ENCODE measurements around the gene CMYA5.

CMYA5 gene

GRCh38 chr5:79840084-79840990 is 150.7 kb downstream of the CMYA5 start:
- TF ChIP-seq GATA2 (IDR thresholded peaks at IDR 0.05; ENCODE audit: low read depth, low read length): no peak
- no peak for TF ChIP-seq GATA3 (IDR thresholded peaks at IDR 0.05; ENCODE audit: low read depth, low read length)

- TF ChIP-seq GATA3 (IDR thresholded peaks at IDR 0.05; ENCODE audit: low read depth, low read length) (no peak), GATA2 (IDR thresholded peaks at IDR 0.05; ENCODE audit: low read depth, low read length) (no peak)
Observed at GRCh38 chr5:79841172-79841571, 151.5 kb downstream of the CMYA5 start.

- TF ChIP-seq GATA2 (IDR thresholded peaks at IDR 0.05; ENCODE audit: low read depth, low read length): no peak
- TF ChIP-seq GATA3 (IDR thresholded peaks at IDR 0.05; ENCODE audit: low read depth, low read length): no peak
Observed at GRCh38 chr5:79842006-79842881, 152.6 kb downstream of the CMYA5 start.

DNA sequence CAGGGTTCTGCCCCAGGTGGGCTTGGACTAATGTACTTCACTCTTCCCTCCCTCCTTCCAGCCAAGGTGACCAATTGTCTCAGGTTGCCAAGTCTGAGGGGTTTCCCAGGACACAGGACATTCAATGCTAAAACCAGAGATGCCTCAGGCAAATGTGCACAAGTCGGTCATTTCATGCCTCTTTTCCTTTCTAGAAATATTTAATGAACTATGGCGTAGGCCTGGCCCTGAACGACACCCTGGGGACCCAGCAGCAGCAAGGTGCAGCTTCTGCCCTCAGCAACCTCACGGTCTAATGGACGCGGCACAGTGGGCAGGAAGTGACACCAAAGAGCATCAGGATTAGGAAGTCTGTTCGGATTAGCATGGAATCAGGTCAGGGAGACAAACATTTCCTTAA is 153.4 kb downstream of the CMYA5 start:
- no peak for TF ChIP-seq GATA3 (IDR thresholded peaks at IDR 0.05; ENCODE audit: low read depth, low read length)
- no peak for TF ChIP-seq GATA2 (IDR thresholded peaks at IDR 0.05; ENCODE audit: low read depth, low read length)

- no peak for TF ChIP-seq GATA3 (IDR thresholded peaks at IDR 0.05; ENCODE audit: low read depth, low read length)
- no peak for TF ChIP-seq GATA2 (IDR thresholded peaks at IDR 0.05; ENCODE audit: low read depth, low read length)
Observed at GRCh38 chr5:79843450-79844388, 154.1 kb downstream of the CMYA5 start.

- TF ChIP-seq GATA2 (IDR thresholded peaks at IDR 0.05; ENCODE audit: low read depth, low read length): no peak
- TF ChIP-seq GATA3 (IDR thresholded peaks at IDR 0.05; ENCODE audit: low read depth, low read length): no peak
Observed at GRCh38 chr5:79844571-79844970, 154.9 kb downstream of the CMYA5 start.

- TF ChIP-seq GATA2 (IDR thresholded peaks at IDR 0.05; ENCODE audit: low read depth, low read length) (no peak), GATA3 (IDR thresholded peaks at IDR 0.05; ENCODE audit: low read depth, low read length) (no peak)
Observed at GRCh38 chr5:79845448-79846197, 156.0 kb downstream of the CMYA5 start.

DNA sequence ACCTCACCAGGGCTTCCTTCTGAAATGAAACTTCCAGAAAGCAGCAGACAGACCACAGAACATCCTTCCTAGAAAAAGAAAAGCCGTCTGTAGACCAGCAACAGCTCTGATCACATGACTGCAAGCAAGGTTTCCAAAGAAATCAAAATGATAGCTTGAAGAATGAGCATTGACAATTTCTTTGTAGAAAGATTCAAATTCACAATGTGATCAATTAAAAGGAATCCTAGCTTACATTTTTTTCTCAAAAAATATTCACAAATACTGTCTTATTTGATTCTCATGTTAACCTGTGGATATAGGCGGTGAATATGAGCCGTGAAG is 156.5 kb downstream of the CMYA5 start:
- no peak for TF ChIP-seq GATA2 (IDR thresholded peaks at IDR 0.05; ENCODE audit: low read depth, low read length)
- no peak for TF ChIP-seq GATA3 (IDR thresholded peaks at IDR 0.05; ENCODE audit: low read depth, low read length)

DNA sequence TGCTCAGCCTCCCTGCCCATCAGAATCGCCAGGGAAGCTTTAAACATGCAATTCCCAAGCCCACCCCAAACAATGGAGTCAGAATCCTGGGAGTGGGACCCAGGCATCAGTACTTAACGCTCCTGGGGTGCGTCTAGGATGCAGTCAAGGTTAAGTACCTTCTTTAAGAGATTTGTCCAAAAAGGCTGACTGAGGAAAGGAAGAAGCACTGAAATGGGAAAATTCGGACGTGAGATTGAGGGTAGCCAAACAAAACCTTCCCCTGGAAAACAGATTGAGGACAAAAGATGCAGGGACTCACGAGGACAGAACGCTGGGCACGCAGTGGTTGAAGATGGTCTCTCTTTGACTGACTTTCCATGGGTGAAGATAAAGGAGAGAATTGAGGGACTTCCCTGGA is 157.9 kb downstream of the CMYA5 start:
- no peak for TF ChIP-seq GATA3 (IDR thresholded peaks at IDR 0.05; ENCODE audit: low read depth, low read length)
- TF ChIP-seq GATA2 (IDR thresholded peaks at IDR 0.05; ENCODE audit: low read depth, low read length): no peak

DNA sequence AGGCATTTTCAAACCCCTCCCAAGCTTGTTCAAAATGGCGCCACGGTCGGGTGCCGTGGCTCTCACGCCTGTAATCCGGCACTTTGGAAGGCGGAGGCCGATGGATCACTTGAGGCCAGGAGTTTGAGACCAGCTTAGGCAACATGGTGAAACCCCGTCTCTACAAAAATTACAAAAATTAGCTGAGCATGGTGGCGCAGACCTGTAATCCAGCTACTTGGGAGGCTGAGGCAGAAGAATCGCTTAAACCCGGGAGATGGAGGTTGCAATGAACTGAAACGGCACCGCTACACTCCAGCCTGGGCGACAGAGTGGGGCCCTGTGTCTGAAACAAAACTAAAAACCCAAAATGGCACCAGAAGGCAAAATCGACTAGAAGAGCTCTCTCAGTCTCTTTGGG is 159.4 kb downstream of the CMYA5 start:
- TF ChIP-seq GATA2 (IDR thresholded peaks at IDR 0.05; ENCODE audit: low read depth, low read length): no peak
- TF ChIP-seq GATA3 (IDR thresholded peaks at IDR 0.05; ENCODE audit: low read depth, low read length): no peak

Measured in SH-SY5Y (cell line).